BJ (cell line): ENCODE measurements around the gene PLS3. TPM values are rescaled to one million over a fixed set of nuclear protein-coding genes. Genes with fewer than 3 reads are reported as not detected.

ENCODE experiments used
- CTCF ChIA-PET: fragments of 350-600 bp; formaldehyde crosslinking; extraction: SDS; loops from one replicate; lab custom pipeline; 2021; ENCODE audit warnings: antibody characterized with exemption, inconsistent platforms; lab: Yijun Ruan, JAX
- POLR2A ChIA-PET: fragments of 300-600 bp; sonication (Branson Sonifier 250); formaldehyde crosslinking; extraction: SDS; loops from one replicate; lab custom pipeline; 2021; ENCODE audit warnings: antibody characterized with exemption; lab: Charles Lee
- DNase-seq: peaks from one replicate; pipeline ENCODE4 v3.0.0-alpha.2; 2011; ENCODE audit warnings: low read depth
- H3K27me3 ChIP-seq: 2 replicates; pipeline ENCODE4 v1.6.0; 2011; ENCODE audit warnings: low read length; ENCODE audit not compliant: control insufficient read depth, insufficient read depth
- H3K36me3 ChIP-seq: 2 replicates; pipeline ENCODE4 v1.5.1; 2011; ENCODE audit warnings: low read length; ENCODE audit not compliant: control insufficient read depth, insufficient read depth
- H3K4me3 ChIP-seq: 2 replicates; pipeline ENCODE4 v1.5.1; 2011; ENCODE audit warnings: low read depth, mild to moderate bottlenecking, control low read depth, low read length
- polyA plus RNA-seq: library from polyadenylated mRNA; depleted of rRNA; stranded (reverse); fragments of >200 nt; gene quantifications from 2 replicates; pipeline ENCODE4 v1.2.3, GENCODE V29; 2011
- small RNA-seq: library from RNA; depleted of rRNA; stranded (forward); fragments of <200 nt; gene quantifications from one replicate; pipeline ENCODE3, GENCODE V24; 2012; ENCODE audit warnings: low replicate concordance, low read depth; ENCODE audit not compliant: insufficient read length
- TF ChIP-seq, protein P1 (sequence below): IDR thresholded peaks from 2 replicates; pipeline ENCODE4 v1.5.1; 2011; ENCODE audit warnings: low read depth, mild to moderate bottlenecking, control low read depth, inconsistent platforms, low read length, moderate library complexity; ENCODE audit not compliant: insufficient read depth

PLS3 gene
- polyA plus RNA-seq, 1 experiment = 67.7 TPM

- ChIA-PET CTCF (no interaction called here), POLR2A (no interaction called here)
- Histone ChIP-seq H3K4me3 (no peak overlapping the region), H3K36me3 (no peaks in the 10 kb centered on the region), H3K27me3 (no peaks in the 10 kb centered on the region)
- no peak for DNase-seq
- TF ChIP-seq, protein P1, sequence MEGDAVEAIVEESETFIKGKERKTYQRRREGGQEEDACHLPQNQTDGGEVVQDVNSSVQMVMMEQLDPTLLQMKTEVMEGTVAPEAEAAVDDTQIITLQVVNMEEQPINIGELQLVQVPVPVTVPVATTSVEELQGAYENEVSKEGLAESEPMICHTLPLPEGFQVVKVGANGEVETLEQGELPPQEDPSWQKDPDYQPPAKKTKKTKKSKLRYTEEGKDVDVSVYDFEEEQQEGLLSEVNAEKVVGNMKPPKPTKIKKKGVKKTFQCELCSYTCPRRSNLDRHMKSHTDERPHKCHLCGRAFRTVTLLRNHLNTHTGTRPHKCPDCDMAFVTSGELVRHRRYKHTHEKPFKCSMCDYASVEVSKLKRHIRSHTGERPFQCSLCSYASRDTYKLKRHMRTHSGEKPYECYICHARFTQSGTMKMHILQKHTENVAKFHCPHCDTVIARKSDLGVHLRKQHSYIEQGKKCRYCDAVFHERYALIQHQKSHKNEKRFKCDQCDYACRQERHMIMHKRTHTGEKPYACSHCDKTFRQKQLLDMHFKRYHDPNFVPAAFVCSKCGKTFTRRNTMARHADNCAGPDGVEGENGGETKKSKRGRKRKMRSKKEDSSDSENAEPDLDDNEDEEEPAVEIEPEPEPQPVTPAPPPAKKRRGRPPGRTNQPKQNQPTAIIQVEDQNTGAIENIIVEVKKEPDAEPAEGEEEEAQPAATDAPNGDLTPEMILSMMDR = no peak
These were observed 135.1 kb downstream of the PLS3 start for GRCh38 chrX:115696039-115696438.

- Histone ChIP-seq H3K27me3 (no peaks in the 10 kb centered on the region), H3K36me3 (no peaks in the 10 kb centered on the region), H3K4me3 (no peak overlapping the region)
- POLR2A ChIA-PET = no interaction called here
- DNase-seq = no peak
- TF ChIP-seq, protein P1 = no peak
- CTCF ChIA-PET = no interaction called here
These were observed 136.0 kb downstream of the PLS3 start for GRCh38 chrX:115696939-115697338.

DNA sequence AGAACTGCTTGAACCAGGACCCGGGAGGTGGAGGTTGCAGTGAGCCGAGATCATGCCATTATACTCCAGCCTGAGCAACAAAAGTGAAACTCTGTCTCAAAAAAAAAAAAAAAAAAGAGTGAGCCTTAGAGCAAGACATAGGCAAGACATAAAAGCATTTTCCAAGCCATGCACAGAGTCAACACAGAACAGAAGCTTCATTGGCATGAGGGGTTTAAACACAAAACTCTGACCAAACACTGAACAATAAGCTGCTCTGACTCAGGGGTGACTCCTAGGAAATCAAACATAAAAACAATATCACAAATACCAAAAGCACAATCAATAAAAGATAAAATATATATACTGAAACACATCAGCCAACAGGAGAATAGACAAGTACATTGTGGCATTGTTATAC lies 136.8 kb downstream of the PLS3 start:
- ChIA-PET POLR2A (no interaction called here), CTCF (no interaction called here)
- no peak for DNase-seq
- Histone ChIP-seq H3K4me3 (no peak overlapping the region), H3K36me3 (no peaks in the 10 kb centered on the region), H3K27me3 (no peaks in the 10 kb centered on the region)
- TF ChIP-seq, protein P1 = no peak

Small RNAs within 50 kb of the gene (small RNA-seq; reads per million reads assigned to genes)
- not detected for gene RF00264
